Hepatocyte (in vitro differentiated cells): ENCODE measurements around the gene ZNF253.

Experiments
- EZH2phosphoT487 ChIP-seq: fragments of 200-600 bp; sonication (generic); IDR thresholded peaks from one replicate; pipeline ENCODE4 v1.6.1; 2018; ENCODE audit warnings: antibody characterized with exemption, mild to moderate bottlenecking, low read depth, moderate library complexity; ENCODE audit not compliant: unreplicated experiment, severe bottlenecking
- TF ChIP-seq, protein P1 (sequence below): fragments of 200-600 bp; sonication (generic); IDR thresholded peaks from 2 replicates; pipeline ENCODE4 v1.5.1; 2016; ENCODE audit warnings: antibody characterized with exemption, mild to moderate bottlenecking; ENCODE audit not compliant: poor library complexity

GRCh38 chr19:19943848-19944582 is 78.3 kb downstream of the ZNF253 start:
- TF ChIP-seq EZH2phosphoT487 = no peak
- TF ChIP-seq, protein P1, sequence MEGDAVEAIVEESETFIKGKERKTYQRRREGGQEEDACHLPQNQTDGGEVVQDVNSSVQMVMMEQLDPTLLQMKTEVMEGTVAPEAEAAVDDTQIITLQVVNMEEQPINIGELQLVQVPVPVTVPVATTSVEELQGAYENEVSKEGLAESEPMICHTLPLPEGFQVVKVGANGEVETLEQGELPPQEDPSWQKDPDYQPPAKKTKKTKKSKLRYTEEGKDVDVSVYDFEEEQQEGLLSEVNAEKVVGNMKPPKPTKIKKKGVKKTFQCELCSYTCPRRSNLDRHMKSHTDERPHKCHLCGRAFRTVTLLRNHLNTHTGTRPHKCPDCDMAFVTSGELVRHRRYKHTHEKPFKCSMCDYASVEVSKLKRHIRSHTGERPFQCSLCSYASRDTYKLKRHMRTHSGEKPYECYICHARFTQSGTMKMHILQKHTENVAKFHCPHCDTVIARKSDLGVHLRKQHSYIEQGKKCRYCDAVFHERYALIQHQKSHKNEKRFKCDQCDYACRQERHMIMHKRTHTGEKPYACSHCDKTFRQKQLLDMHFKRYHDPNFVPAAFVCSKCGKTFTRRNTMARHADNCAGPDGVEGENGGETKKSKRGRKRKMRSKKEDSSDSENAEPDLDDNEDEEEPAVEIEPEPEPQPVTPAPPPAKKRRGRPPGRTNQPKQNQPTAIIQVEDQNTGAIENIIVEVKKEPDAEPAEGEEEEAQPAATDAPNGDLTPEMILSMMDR = no peak
